ENCODE results near the gene SLC9A7.

Gene SLC9A7

GRCh38 chrX:46569621-46570020, 189.3 kb downstream of the SLC9A7 start:
- DNase-seq, result no peak

GRCh38 chrX:46567388-46567787, 191.5 kb downstream of the SLC9A7 start:
- no peak for DNase-seq

GRCh38 chrX:46561824-46562657, 196.9 kb downstream of the SLC9A7 start:
- no peak for DNase-seq

GRCh38 chrX:46559062-46559461, 199.9 kb downstream of the SLC9A7 start:
- DNase-seq, result no peak

- peak; percentile 45 for DNase-seq
Measured at GRCh38 chrX:46554942-46555341, 204.0 kb downstream of the SLC9A7 start.

GRCh38 chrX:46553935-46554334, 205.0 kb downstream of the SLC9A7 start:
- no peak for DNase-seq

- peak; percentile 46 for DNase-seq
Measured at GRCh38 chrX:46551494-46552128, 207.3 kb downstream of the SLC9A7 start.

GRCh38 chrX:46549914-46550313, 209.0 kb downstream of the SLC9A7 start:
- no peak for DNase-seq
